GM11168 (cell line): ENCODE measurements around the gene CNTN4.
"Not testable (repeated sequence)": the region's sequence is repeated elsewhere in the genome, so short reads cannot be mapped to it uniquely, and the experiment has no call there.

Experiments
- in situ Hi-C: fragments of 300-500 bp; cut with MboI; formaldehyde crosslinking; loops from one replicate; pipeline ENCODE4 v1.12.0; 2022; ENCODE audit warnings: low sequenced_read_pairs; ENCODE audit not compliant: unreplicated experiment

Gene CNTN4

GRCh38 chr3:2765002-2765579 is 666.4 kb downstream of the CNTN4 start:
- in situ Hi-C loops, result loop anchor here (25.0 kb wide), 1 partner anchor 397 kb away; no protein-coding TSS in a partner anchor

GRCh38 chr3:2770451-2770850 is 671.8 kb downstream of the CNTN4 start:
- in situ Hi-C loops, result loop anchor here (25.0 kb wide), 1 partner anchor 392 kb away; no protein-coding TSS in a partner anchor

DNA sequence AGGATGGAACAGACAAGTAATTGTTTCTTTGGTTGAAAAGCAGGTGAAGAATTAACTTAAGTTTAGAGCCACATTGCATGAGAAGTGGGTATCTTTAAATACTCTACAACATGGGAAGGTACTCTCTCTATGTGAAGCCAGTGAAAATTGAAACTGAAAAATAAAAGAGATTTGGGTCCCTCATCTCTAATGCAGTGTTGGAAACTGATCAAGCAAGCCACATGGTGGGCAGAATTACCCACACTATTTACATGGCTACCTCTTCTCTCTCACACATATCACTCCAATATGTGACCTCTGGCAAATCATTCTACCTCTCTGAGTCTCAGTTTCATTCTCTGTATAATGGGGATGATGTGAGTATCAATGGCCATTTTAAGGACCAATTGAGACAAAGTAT is 672.5 kb downstream of the CNTN4 start:
- in situ Hi-C loops, result loop anchor here (25.0 kb wide), 1 partner anchor 391 kb away; no protein-coding TSS in a partner anchor

- in situ Hi-C loops, result loop anchor here (25.0 kb wide), 1 partner anchor 391 kb away; no protein-coding TSS in a partner anchor
These were observed 673.1 kb downstream of the CNTN4 start for GRCh38 chr3:2771741-2772140.

DNA sequence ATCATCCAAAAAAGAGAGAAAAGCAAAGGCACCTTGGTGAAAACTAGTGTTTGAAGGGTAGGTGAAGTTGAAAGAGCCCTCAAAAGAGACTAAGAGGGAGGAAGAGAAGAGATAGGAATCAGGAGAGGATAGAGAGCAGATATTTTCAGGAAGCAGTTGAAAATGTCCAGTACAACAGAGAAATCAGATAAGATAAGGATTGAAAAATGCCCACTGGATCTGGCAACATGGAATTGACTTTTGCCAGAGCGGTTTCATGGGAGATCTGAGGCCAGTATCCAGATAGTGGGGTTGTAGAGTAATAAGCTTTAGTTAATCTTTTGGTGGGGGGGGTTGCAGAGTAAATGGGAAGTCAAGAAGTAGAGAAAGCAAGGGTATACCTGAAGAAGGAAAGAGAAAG is 674.1 kb downstream of the CNTN4 start:
- in situ Hi-C loops, result loop anchor here (25.0 kb wide), 1 partner anchor 389 kb away; no protein-coding TSS in a partner anchor

DNA sequence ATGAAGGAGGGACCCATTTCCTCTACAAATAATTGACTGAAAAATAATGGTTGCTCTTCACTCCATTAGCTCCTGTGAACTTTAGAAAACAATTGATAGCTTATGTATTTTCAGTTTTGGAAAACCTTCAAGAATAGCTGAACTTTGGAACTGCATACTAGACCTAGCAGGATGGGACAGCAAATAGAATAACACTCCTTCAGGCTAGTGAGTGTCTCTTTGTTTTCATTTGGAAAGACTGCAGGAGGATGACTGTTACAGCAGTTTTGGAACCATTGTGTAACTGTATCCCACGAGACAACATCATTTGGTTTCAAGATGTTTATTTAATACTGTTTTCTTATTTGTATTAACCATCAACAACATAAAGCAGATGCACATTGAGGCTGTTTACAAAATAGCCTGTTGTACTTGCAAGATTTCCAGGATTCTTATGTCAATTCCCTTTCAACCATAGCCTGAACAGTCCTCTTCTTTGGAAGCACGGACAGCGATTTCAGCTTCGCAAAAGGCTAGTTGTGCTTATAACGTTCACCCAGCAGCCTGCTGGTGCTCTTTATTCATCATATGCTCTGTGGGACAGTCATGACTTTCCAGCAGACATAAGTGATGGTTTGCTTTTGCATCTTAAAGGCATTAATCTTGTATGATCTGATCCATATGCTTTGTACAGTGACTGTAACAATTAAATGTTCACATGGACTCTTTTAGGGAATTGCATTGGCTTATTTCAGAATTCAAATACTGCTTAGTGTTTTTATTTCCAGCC is 676.0 kb downstream of the CNTN4 start:
- in situ Hi-C loops, result loop anchor here (25.0 kb wide), 1 partner anchor 388 kb away; no protein-coding TSS in a partner anchor

DNA sequence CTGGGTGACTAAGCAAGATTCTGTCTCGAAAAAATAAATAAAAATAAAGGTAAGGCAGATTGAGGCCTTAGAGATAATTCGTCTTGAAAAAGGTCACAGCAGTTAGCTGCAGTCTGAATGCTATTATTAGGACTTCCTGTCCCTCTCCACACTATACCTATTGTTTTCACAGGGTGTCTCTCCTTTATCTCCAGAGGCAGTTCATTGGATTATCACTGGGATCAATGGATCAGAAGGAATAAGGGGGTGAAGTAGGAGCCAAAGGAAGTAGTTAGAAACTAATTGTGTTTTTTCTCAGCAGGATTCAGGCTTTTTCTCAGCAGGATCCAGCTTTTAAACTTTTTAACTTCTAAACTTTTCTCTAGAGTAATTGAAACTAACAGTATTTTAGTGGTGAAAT is 684.6 kb downstream of the CNTN4 start:
- in situ Hi-C loops, result no loop called here

DNA sequence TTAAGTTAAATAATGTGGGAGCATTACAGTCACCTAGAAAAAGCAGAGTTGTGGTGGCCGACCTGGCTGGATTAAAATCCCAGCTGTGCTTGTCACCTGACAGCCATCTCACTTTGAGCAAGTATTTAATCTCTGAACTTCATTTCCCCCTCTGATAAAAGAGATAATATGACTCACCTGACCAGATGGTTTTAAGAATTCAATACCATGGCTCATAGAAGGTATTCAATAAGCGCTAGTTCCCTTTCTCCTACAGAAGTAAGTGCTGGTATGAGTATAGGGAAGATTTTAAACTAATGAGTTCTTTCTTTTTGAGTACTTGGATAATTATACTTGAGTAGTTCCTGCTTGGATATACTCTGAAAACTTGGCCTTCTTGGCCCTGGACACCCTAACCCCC is 686.0 kb downstream of the CNTN4 start:
- in situ Hi-C loops, result no loop called here

DNA sequence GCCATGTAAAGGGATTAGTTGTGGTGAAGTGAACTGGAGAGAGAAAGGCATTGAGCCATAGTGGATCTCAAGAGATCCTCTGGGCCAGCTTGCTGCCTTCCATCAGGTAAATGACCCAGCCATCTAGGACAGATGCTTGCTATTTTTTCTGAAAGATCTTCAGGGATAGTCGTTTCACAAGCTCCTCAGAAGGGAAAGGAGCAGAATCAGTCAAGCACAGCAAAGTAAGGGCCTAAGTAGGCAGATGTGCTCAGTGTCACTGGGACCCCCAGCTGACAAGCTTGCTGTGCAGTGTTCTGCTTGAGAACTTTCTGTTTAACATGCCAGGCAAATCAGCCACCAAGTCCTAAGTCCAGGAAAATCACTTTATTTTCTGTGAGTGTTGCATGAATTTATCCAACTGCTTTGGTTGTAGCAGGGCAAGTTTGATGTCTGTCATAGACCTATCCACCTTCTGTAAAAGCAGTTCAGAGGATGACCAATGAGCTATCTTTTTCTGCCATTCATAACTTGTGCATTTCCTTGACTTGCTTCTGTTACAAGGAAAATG is 691.7 kb downstream of the CNTN4 start:
- in situ Hi-C loops, result no loop called here

DNA sequence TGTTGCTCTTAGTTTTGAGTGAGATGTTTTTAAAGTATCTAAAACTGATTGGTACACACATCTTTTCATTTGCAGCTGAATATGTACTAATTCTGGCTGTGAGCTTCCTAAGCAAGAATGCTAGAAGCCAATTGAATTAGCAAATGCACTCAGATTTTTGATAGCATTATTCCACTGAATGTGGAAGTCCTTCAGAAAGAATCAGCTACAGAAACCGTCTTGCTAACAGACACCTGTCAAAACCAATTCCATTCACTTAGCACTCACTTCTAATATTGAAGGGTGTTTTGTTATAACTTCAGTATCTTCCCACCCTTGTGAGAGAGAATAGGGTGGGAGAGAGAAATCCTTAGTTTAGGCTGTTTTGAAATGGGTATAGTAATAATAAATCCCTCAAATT is 693.8 kb downstream of the CNTN4 start:
- in situ Hi-C loops, result no loop called here

GRCh38 chr3:2793987-2794386 is 695.3 kb downstream of the CNTN4 start:
- in situ Hi-C loops, result no loop called here

DNA sequence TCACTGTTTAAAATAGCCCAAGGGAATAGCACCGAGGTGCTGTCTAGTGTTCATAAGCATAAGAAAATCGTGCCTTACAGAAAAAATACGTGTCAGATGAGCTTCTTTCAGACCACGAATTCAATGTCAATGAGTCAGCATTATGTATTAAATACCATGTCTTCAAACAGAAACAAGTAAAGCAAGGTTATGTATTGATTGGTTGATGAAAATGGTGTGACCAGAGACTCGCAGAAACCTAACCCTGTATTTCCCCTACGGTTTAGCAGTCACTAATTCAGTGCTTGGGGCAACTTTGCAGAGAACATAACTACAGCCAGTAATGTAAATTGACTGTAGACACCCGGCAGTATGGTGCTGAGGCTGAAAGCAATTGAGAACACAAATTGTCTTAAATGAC is 703.8 kb downstream of the CNTN4 start:
- in situ Hi-C loops, result no loop called here

DNA sequence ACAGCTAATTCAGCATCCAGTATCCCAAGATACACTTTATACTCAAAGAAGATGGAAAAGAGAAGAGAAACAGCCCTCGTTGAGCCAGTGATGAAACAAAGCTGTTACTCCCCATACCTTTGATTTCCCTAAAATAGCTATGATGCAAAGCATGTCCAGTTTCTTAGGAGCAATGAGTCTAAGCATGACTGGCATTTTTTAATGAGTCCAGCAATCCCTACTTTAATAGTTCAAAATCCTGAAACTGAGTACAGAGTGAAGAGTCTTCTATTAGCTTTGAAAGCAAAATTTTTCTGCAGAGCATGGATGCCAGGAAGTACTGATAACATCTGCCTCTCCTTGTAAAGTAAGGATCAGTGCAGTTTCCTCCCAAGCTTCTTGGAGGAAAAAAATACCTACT is 708.8 kb downstream of the CNTN4 start:
- in situ Hi-C loops, result no loop called here

GRCh38 chr3:2810723-2811122 is 712.1 kb downstream of the CNTN4 start:
- in situ Hi-C loops, result no loop called here

- in situ Hi-C loops, result no loop called here
These were observed 720.9 kb downstream of the CNTN4 start for GRCh38 chr3:2819571-2819970.

GRCh38 chr3:2820982-2821381 is 722.3 kb downstream of the CNTN4 start:
- in situ Hi-C loops, result not testable (repeated sequence)

DNA sequence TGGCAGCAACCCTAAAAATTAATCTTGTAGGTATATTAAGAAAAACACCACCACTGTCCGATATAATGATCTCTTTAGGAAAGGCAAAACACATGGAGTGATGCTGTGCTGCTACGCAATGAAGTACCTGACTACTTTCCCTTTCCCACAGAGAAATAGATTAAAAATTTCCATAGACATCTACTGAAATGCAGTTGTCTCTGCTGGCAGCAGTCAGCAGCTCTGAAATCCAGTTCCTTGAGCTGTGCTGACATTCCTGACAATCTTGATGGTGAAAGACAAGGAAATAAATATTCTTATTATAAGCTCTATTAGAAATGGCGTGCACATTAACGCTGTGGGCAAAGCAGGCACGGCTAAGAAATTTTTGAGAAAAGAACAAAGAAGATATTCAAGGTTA is 723.9 kb downstream of the CNTN4 start:
- in situ Hi-C loops, result no loop called here

DNA sequence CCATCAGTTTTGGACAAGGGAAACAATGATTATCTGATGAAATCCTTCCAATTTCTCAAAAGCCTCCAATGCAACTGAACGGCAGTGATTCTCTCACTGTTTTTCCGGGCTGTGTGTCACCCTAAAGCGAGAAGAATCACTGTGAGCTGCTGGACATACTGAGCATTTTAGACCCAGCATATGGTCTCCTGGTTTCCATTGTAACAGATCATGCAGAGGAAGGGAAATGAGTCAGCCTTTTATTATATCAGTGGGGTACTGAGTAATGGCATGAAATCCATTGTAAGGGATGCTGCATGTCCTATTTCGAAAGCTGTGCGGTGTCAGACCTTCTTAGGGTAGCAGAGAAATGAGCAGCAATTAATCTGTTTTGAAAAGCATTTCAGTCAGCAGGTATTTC is 724.4 kb downstream of the CNTN4 start:
- in situ Hi-C loops, result no loop called here

- in situ Hi-C loops, result no loop called here
These were observed 725.0 kb downstream of the CNTN4 start for GRCh38 chr3:2823437-2824211.

GRCh38 chr3:2826036-2826435 is 727.4 kb downstream of the CNTN4 start:
- in situ Hi-C loops, result no loop called here

GRCh38 chr3:2826453-2826852 is 727.8 kb downstream of the CNTN4 start:
- in situ Hi-C loops, result no loop called here
